Spleen (tissue), 7 donors: ENCODE measurements around the gene TMEM222.

Source experiments
- POLR2A ChIP-seq, 3 donors: fragments of 450-650 bp; IDR thresholded peaks; one replicate each; pipeline ENCODE4 v1.5.1; 2017; ENCODE audit warnings: antibody characterized with exemption in 3 of 3, mild to moderate bottlenecking in 1 of 3
- POLR2AphosphoS5 ChIP-seq, 3 donors: sonication (generic); formaldehyde crosslinking; IDR thresholded peaks; one replicate each; pipeline ENCODE4 v1.5.1; 2017; ENCODE audit warnings: antibody characterized with exemption in 3 of 3
- TF ChIP-seq, protein P1 (sequence below), 11 experiments: fragments of 200-600 bp in 7 of 11; fragments of 450-650 bp in 4 of 11; sonication (generic) in 4 of 11; IDR thresholded peaks in 8 of 11; conservative IDR thresholded peaks in 3 of 11; 1 replicate in 7 of 11; 2 replicates in 4 of 11; pipeline versions ENCODE4 v1.4.0 to v1.8.0; 2016 to 2021; ENCODE audit warnings: antibody characterized with exemption in 11 of 11, inconsistent platforms in 4 of 11, mild to moderate bottlenecking in 1 of 11
- donor health status: DM: no; HTN: no; CAD: no; lungs with moderate emphysema.
- donor health status: DM: no; HTN: no; CAD: no.
- donor health status: DM: no; HTN: no; CAD: no.

DNA sequence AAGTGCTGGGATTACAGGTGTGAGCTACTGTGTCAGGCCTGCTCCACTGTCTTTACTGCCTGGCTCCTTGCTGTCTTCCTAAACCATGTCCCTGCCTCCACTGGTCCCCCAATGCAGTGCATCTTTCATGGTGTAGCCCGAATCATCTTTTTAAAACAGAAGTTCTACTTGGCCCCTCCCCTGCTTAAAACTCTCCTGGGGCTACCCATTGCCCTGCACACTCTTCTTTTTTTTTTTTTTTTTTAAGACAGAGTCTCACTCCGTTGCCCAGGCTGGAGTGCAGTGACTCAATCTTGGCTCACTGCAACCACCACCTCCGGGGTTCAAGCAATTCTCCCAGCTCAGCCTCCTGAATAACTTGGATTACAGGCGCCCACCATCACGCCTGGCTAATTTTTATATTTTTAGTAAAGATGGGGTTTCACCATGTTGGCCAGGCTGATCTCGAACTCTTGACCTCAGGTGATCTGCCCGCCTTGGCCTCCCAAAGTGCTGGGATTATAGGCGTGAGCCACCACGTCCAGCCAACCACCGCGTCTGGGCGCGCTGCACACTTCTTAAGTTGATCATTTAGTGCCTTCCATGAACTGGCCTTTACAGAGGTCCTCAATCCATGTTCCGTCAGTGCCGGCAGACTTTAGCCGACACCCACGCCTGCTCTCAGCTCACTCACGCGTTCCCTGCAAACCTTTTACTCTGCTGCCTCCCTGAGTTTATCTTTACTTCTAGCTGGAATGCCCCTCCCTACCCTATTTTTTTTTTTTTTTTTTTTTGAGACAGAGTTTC lies 50.3 kb downstream of the TMEM222 start:
- no peak for TF ChIP-seq POLR2A (IDR thresholded peaks at IDR 0.05)
- TF ChIP-seq, protein P1, sequence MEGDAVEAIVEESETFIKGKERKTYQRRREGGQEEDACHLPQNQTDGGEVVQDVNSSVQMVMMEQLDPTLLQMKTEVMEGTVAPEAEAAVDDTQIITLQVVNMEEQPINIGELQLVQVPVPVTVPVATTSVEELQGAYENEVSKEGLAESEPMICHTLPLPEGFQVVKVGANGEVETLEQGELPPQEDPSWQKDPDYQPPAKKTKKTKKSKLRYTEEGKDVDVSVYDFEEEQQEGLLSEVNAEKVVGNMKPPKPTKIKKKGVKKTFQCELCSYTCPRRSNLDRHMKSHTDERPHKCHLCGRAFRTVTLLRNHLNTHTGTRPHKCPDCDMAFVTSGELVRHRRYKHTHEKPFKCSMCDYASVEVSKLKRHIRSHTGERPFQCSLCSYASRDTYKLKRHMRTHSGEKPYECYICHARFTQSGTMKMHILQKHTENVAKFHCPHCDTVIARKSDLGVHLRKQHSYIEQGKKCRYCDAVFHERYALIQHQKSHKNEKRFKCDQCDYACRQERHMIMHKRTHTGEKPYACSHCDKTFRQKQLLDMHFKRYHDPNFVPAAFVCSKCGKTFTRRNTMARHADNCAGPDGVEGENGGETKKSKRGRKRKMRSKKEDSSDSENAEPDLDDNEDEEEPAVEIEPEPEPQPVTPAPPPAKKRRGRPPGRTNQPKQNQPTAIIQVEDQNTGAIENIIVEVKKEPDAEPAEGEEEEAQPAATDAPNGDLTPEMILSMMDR (IDR thresholded peaks at IDR 0.05 in 8 of 11, conservative IDR thresholded peaks at IDR 0.05 in 3 of 11): no peak
- no peak for TF ChIP-seq POLR2AphosphoS5 (IDR thresholded peaks at IDR 0.05)
